Activated B cell treated with CpG ODN at 0.5 μM for 24 hours (primary cell): ENCODE measurements around the gene CNNM2. TPM values are rescaled to one million over a fixed set of nuclear protein-coding genes. Genes with fewer than 3 reads are reported as not detected.

ENCODE experiments used
- ATAC-seq: fragments of 200-7000 bp; cut with Tn5 transposase; one replicate; pipeline ENCODE4 v1.10.0; 2021; ENCODE audit warnings: low read depth, mild to moderate bottlenecking, moderate library complexity
- CTCF ChIA-PET: fragments of 350-600 bp; sonication (Branson Sonifier 250); formaldehyde crosslinking; loops from one replicate; lab custom pipeline; 2021; ENCODE audit warnings: antibody characterized with exemption; lab: Charles Lee
- POLR2A ChIA-PET: fragments of 350-600 bp; sonication (Branson Sonifier 250); formaldehyde crosslinking; loops from one replicate; lab custom pipeline; 2021; ENCODE audit warnings: antibody characterized with exemption; lab: Charles Lee
- DNase-seq: peaks from one replicate; pipeline ENCODE4 v3.0.0; 2022
- H3K27ac Mint-ChIP-seq: one replicate; pipeline ENCODE4 v1.8.0; 2020; ENCODE audit warnings: mixed read lengths
- H3K27me3 Mint-ChIP-seq: one replicate; pipeline ENCODE4 v1.8.0; 2021; ENCODE audit warnings: mixed read lengths
- H3K36me3 Mint-ChIP-seq: one replicate; pipeline ENCODE4 v1.8.0; 2021; ENCODE audit warnings: low read depth, mixed read lengths
- H3K4me1 Mint-ChIP-seq: one replicate; pipeline ENCODE4 v1.8.0; 2021; ENCODE audit warnings: mixed read lengths
- H3K4me3 Mint-ChIP-seq: one replicate; pipeline ENCODE4 v1.8.0; 2020; ENCODE audit warnings: mild to moderate bottlenecking, mixed read lengths
- H3K9me3 Mint-ChIP-seq: one replicate; pipeline ENCODE4 v1.8.0; 2020; ENCODE audit warnings: mixed read lengths
- CTCF ChIP-seq: fragments of 200-600 bp; IDR thresholded peaks from one replicate; pipeline ENCODE4 v1.8.0; 2022; ENCODE audit warnings: antibody characterized with exemption, mild to moderate bottlenecking
- intact Hi-C: fragments of 100-400 bp; cut with micrococcal nuclease; formaldehyde crosslinking; loops from one replicate; pipeline ENCODE4 v1.15.1; 2024
- total RNA-seq: library from RNA; stranded (reverse); gene quantifications from 2 replicates; pipeline ENCODE4 v1.2.3, GENCODE V29; 2022

The CNNM2 gene
- total RNA-seq, 1 donor from 2014 or later, result 7.3 TPM

GRCh38 chr10:103086261-103086660, 168.2 kb downstream of the CNNM2 start:
- POLR2A ChIA-PET, result no interaction called here
- no peak overlapping the region for H3K27ac Mint-ChIP-seq
- no peaks in the 10 kb centered on the region for H3K4me1 Mint-ChIP-seq
- H3K4me3 Mint-ChIP-seq, result no peak overlapping the region
- no peak for TF ChIP-seq CTCF
- peaks cover 66% of the 10 kb centered on the region for H3K36me3 Mint-ChIP-seq
- no peaks in the 10 kb centered on the region for H3K9me3 Mint-ChIP-seq
- ATAC-seq, result no peak
- no peak for DNase-seq
- H3K27me3 Mint-ChIP-seq, result no peaks in the 10 kb centered on the region
- CTCF ChIA-PET, result interaction anchor here (2.2 kb wide), 1 partner anchor 158 kb away, joined by 6 read pairs; no protein-coding TSS in a partner anchor
- intact Hi-C loops, result no loop called here

- DNase-seq (no peak), ATAC-seq (no peak)
- no peaks in the 10 kb centered on the region for H3K27me3 Mint-ChIP-seq
- no peak overlapping the region for H3K4me3 Mint-ChIP-seq
- intact Hi-C loops, result no loop called here
- H3K4me1 Mint-ChIP-seq, result no peaks in the 10 kb centered on the region
- TF ChIP-seq CTCF, result no peak
- ChIA-PET CTCF (interaction anchor here (2.2 kb wide), 1 partner anchor 158 kb away, joined by 6 read pairs; no protein-coding TSS in a partner anchor), POLR2A (no interaction called here)
- no peaks in the 10 kb centered on the region for H3K9me3 Mint-ChIP-seq
- H3K27ac Mint-ChIP-seq, result no peak overlapping the region
- H3K36me3 Mint-ChIP-seq, result peaks cover 72% of the 10 kb centered on the region
Measured at GRCh38 chr10:103086799-103087198, 168.7 kb downstream of the CNNM2 start.

GRCh38 chr10:103089493-103089892, 171.4 kb downstream of the CNNM2 start:
- ChIA-PET CTCF (no interaction called here), POLR2A (no interaction called here)

GRCh38 chr10:103090911-103091310, 172.8 kb downstream of the CNNM2 start:
- CTCF ChIA-PET, result no interaction called here
- H3K4me3 Mint-ChIP-seq, result no peak overlapping the region
- TF ChIP-seq CTCF, result no peak
- peaks cover 2% of the 10 kb centered on the region for H3K4me1 Mint-ChIP-seq
- no peak overlapping the region for H3K27ac Mint-ChIP-seq
- peaks cover 86% of the 10 kb centered on the region for H3K36me3 Mint-ChIP-seq
- ATAC-seq (no peak), DNase-seq (no peak)
- intact Hi-C loops, result no loop called here
- POLR2A ChIA-PET, result no interaction called here
- no peaks in the 10 kb centered on the region for H3K27me3 Mint-ChIP-seq
- no peaks in the 10 kb centered on the region for H3K9me3 Mint-ChIP-seq

More at GRCh38 chr10:103089493-103089892, 171.4 kb downstream of the CNNM2 start:
- H3K27ac Mint-ChIP-seq, result no peak overlapping the region
- H3K36me3 Mint-ChIP-seq, result peaks cover 88% of the 10 kb centered on the region
- no peaks in the 10 kb centered on the region for H3K4me1 Mint-ChIP-seq
- ATAC-seq (no peak), DNase-seq (no peak)
- intact Hi-C loops, result no loop called here
- no peak overlapping the region for H3K4me3 Mint-ChIP-seq
- no peaks in the 10 kb centered on the region for H3K9me3 Mint-ChIP-seq
- TF ChIP-seq CTCF, result no peak
- no peaks in the 10 kb centered on the region for H3K27me3 Mint-ChIP-seq

- Mint-ChIP-seq H3K4me3 (no peak overlapping the region), H3K9me3 (no peaks in the 10 kb centered on the region), H3K27ac (no peak overlapping the region), H3K4me1 (peaks cover 14% of the 10 kb centered on the region), H3K27me3 (no peaks in the 10 kb centered on the region), H3K36me3 (peaks cover 83% of the 10 kb centered on the region)
- TF ChIP-seq CTCF, result no peak
- POLR2A ChIA-PET, result interaction anchor here (0.7 kb wide), 2 partner anchors 8 to 274 kb away, joined by 6 read pairs; no protein-coding TSS in a partner anchor
- no peak for DNase-seq
- intact Hi-C loops, result no loop called here
- ATAC-seq, result no peak
- CTCF ChIA-PET, result no interaction called here
Measured at GRCh38 chr10:103095005-103095404, 176.9 kb downstream of the CNNM2 start.
